ENCODE measurements around the gene YPEL5.

YPEL5 gene

DNA sequence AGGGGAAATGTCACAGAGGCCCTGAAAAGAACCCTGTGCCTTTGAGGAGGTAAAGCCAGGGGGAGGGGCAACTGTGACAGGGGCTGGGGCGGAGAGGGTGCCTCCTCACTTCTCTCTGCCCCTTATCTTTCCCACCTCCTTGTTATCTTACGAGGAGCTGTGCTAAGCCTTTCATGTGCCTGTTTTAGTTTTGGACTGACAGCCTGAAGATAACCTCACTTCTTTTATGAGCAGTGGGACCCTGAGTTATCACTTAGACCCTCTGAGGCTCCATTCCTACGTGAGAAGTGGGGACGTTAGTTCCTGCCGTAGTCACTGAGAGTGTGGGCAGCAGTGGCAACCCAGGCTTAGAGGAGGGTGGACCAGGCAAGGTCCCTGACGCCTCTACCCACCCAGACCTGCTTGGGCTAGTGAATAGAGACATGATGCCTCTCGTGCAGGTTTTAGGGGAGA lies 45.0 kb downstream of the YPEL5 start:
- no peak for DNase-seq
- in situ Hi-C loops (cut with MboI; ENCODE audit: low pct_unique_long_range_greater_than_20kb, low sequenced_read_pairs), result loop anchor here (25.0 kb wide), 1 partner anchor 970 kb away; no protein-coding TSS in a partner anchor

DNA sequence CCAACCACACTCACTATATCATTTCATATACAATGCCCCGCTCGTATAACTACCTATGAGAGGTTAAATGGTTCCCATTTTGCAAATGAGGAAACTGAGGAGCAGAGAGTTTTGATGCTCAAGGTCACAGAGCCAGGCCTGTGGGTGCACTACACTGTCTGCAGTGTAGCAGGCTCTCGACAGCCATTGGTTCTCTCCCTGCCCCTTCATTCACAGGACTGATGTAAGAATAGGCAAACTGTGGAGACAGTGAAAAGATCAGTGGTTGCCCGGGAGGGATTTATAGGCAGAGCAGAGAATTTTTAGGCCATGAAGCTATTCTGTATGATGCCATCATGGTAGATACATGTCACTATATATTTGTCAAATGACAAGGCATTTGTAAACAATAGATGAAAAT lies 45.5 kb downstream of the YPEL5 start:
- no peak for DNase-seq
- in situ Hi-C loops (cut with MboI; ENCODE audit: low pct_unique_long_range_greater_than_20kb, low sequenced_read_pairs), result loop anchor here (25.0 kb wide), 1 partner anchor 970 kb away; no protein-coding TSS in a partner anchor

DNA sequence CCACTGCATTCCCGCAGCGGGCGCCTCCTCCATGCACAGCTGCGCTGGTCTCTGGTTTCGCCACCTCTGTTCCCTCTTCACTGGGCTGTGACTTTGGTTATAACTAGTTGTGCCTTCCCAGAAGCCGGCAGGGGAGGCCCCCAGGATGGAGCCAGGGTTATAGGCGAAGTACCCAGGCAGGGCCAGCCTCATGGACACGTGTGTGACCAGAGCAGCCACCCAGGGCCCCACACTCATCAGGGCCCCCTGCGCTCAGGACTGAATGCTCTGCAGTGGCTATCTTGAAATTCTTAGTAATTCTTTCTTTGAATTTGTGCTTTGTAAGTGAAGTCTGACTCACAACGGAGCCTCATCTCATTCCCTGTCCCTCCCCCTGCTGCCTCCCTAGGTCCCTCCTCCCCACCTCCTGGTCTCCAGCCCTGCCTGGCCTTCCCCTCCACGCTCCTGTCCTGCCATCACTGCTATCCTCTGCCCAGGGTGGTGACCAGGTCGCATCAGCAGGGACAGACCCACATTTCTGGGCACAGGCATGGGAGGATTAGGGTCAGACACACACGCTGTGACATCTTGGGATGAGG lies 46.4 kb downstream of the YPEL5 start:
- in situ Hi-C loops (cut with MboI; ENCODE audit: low pct_unique_long_range_greater_than_20kb, low sequenced_read_pairs), result loop anchor here (25.0 kb wide), 1 partner anchor 969 kb away; no protein-coding TSS in a partner anchor

DNA sequence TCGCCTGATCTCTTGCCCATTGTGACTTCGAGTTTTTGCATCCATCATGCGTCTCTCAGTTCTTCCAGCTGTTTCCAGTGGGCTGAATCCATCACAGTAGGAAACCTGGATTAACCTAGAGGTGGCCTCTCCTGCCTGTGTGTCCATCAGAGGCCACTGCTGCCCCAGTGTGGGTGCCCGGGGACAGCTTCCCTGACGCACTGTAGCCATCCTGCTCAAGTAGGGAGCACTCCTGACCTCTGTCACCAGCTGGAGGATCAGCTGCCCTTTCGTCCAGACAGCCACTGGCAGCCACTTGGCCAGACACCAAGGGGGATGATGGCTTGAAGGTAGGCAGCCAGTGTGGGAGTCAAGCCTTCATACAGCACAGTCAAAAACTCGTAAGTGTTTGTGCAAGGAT lies 47.6 kb downstream of the YPEL5 start:
- DNase-seq, result no peak
- in situ Hi-C loops (cut with MboI; ENCODE audit: low pct_unique_long_range_greater_than_20kb, low sequenced_read_pairs), result loop anchor here (25.0 kb wide), 1 partner anchor 968 kb away; no protein-coding TSS in a partner anchor

More for the DNA sequence above, 46.4 kb downstream of the YPEL5 start:
- no peak for DNase-seq

DNA sequence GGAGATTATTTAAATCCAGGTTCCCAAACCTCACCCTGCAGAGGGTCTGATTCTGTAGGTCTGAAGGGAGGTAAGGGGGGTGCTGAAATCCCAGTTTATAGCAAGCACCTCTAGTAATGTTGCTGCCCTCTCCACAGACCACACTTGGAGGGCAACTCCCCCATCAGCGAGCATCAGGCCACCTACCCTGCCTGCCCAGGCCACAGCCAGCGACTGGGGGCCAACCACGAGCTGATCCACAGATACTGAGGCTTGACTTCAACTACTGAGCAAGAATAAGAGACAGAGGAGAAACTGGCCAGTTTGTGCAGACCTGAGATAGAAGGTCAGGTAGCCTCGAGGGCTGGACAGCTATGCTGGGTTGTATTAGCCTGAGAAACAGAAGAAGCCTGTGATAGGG lies 48.2 kb downstream of the YPEL5 start:
- DNase-seq, result no peak
- in situ Hi-C loops (cut with MboI; ENCODE audit: low pct_unique_long_range_greater_than_20kb, low sequenced_read_pairs), result loop anchor here (25.0 kb wide), 1 partner anchor 967 kb away; no protein-coding TSS in a partner anchor

DNA sequence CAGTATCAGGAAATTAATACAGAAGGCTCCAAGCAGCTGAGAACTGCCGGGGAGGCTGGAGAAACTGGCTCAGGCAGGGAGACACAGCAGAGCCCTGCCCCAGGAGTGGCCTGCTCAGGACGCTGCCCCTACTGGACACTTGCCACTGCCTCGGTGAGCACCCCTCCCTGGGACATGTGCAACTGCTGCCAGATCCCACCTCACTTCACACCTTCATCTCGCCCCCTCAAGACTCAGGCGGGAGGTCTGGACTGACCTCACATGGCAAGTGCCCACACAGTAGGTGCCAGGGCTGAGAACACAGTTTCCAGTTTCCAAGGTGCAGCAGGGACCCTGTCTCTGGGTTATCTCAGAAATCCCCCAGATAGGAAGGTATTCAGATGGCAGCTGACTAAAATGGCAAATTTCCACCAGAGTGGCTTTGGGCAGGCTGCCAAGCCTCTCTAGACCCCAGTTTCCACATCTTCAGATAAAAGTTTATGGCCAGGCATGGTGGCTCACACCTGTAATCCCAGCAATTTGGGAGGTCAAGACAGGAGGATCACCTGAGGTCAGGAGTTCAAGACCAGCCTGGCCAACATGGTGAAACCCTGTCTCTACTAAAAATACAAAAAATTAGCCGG lies 50.9 kb downstream of the YPEL5 start:
- in situ Hi-C loops (cut with MboI; ENCODE audit: low pct_unique_long_range_greater_than_20kb, low sequenced_read_pairs), result loop anchor here (25.0 kb wide), 1 partner anchor 965 kb away; no protein-coding TSS in a partner anchor
- no peak for DNase-seq

DNA sequence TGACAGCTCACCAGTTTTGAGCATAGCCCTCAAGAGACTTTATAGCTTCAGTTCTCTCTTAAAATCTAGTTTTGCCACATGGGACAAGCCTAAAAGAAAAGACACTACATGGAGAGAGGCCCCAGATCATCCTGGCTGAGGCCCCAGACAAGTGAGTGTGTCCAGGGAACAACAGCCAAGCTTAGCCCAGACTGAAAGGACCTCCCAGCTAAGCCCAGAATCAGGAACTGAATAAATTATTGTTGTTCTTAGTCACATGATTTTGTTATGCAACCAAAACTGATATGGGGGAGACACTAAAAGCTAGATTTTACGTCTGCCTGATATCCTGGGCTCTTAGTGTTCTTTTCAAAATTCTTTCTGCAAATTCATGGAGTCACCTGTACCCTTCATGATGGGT lies 55.2 kb downstream of the YPEL5 start:
- in situ Hi-C loops (cut with MboI; ENCODE audit: low pct_unique_long_range_greater_than_20kb, low sequenced_read_pairs), result no loop called here
- no peak for DNase-seq

DNA sequence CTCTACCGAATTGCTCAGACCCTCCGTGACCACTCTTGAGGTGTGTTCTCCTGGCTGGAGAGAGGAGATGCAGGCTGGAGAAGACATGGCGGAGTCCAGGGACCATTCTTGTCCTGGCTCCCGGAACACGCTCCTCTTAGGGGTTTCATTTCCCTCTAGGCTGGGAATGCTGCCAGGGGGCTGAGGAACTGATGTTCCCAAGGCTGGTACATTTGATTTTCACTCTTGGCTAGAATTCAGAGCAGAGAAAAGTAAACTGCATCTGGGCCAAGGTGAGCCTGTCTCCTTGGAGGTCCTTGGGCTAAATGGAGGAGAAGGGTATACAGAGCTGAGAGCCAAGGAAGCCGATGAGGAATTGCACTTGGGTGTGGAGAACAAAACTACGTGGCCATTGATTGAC lies 56.3 kb downstream of the YPEL5 start:
- no peak for DNase-seq
- in situ Hi-C loops (cut with MboI; ENCODE audit: low pct_unique_long_range_greater_than_20kb, low sequenced_read_pairs), result no loop called here

DNA sequence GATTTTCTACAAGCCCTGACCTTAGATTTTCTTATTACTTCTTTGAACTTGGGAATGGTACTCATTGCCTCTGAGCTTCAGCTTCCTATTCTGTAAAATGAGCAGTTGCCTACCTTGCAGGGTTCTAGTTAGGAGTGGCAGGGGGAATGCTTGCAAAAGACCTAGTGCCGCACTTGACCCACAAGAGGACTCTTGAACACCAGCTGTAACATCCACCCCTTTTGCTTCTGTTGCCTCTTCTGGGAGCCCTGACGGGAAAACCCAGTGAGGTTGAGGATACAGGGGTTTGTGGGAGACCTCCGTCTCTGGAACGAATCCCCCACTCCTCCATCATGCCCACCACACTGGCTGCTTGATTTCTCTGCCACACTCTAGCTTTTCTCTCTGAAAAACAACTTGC lies 57.5 kb downstream of the YPEL5 start:
- no peak for DNase-seq
- in situ Hi-C loops (cut with MboI; ENCODE audit: low pct_unique_long_range_greater_than_20kb, low sequenced_read_pairs), result no loop called here

DNA sequence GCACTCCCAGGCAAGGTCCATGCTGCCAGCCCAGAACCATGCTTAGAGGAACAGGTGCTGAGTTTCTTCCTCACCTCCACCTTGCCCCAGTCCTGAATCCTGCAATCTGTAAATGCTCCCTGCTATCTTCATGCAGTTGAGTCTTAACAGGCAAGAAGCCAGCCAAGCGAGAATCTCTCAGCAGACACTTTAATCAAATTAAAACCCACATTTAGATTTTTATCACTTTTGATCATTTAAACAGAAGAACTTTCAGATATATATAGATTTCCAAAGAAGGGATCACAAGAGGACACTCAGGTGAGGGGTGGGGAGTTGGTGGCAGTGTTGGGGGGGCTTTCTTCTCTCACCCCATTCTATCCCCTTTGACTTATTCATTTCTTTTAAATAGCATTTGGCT lies 58.6 kb downstream of the YPEL5 start:
- in situ Hi-C loops (cut with MboI; ENCODE audit: low pct_unique_long_range_greater_than_20kb, low sequenced_read_pairs), result no loop called here
- DNase-seq, result no peak

DNA sequence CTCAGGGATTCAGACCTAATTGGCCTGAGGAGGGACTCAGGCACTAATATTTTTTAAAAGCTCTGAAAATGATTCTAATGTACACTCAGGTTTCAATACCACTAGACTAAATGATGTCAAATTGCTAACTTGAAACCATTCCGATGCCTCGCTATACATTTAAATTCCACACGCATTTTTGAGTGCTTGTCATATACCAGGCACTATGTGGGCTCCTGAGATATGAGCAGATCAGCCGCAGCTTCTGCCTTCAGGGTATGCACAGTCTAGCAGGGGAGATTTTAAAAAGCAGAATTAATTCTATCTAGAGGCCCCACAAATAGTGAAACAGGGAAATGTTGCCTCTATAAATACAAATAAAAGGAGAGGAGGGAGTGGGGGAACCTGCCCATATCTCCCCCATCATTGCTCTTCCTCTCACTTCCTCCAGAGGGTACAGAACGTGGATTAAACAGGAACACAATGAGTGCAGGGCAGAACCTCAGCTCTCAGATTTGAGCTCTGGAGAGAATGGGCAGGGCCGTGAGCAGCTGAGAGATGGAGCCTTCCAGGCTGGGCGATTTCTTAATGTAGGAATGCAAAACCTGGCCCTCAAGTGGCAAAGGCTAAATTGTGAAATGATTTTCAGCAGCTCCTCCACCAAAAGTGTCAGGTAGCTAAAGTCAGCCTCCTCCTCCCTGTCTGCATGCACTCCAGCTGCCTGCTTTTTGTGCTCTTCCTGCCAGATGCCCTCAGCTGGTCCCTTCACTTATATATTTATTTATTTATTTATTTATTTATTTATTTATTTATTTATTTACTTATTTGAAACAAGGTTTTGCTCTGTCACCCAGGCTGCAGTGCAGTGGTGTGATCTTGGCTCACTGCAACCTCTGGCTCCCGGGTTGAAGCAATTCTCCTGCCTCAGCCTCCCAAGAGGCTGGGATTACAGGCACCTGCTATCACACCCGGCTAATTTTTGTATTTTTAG lies 59.9 kb downstream of the YPEL5 start:
- in situ Hi-C loops (cut with MboI; ENCODE audit: low pct_unique_long_range_greater_than_20kb, low sequenced_read_pairs), result no loop called here
- peak; percentile 4 for DNase-seq

DNA sequence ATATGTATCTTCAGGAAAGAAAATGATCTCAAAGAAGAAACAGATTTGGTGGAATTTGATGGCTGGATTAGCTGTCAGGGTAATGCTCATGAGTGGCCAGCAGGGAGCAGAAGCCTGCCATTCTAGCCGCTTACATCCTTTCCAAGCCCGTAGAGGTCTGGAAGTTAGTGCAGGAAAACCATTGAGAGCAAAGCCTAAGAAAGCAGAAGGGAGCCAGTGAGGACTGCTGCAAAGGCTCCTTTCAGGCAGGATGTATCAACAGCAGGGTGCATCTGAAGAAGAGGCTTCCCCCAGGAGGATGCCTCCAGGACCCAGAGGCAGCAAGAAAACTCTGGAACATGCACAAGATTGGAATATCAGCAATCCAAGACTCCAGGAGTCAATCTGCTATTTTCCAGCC lies 61.6 kb downstream of the YPEL5 start:
- in situ Hi-C loops (cut with MboI; ENCODE audit: low pct_unique_long_range_greater_than_20kb, low sequenced_read_pairs), result no loop called here
- DNase-seq, result peak; percentile 54

DNA sequence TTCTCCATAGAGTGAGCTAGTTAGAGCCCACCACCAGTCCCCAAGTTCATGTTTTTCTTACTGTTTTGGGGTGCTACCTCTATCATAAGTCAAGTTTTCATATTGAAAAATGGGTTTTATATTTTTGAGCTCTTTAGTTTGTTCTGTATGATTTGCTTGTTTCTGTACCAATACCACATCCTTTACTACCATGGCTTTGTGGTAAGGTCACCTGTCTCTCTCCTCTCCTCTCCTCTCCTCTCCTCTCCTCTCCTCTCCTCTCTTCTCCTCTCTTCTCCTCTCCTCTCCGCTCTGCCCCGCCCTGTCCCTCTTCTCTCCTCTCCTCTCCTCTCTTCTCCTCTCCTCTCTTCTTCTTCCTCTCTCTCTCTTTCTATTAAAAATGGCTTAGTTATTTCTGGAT lies 62.4 kb downstream of the YPEL5 start:
- in situ Hi-C loops (cut with MboI; ENCODE audit: low pct_unique_long_range_greater_than_20kb, low sequenced_read_pairs), result no loop called here
- DNase-seq, result no peak

Measured in KBM-7 (cell line).